ENCODE data around the gene LGR4.
"Not testable (repeated sequence)": the region's sequence is repeated elsewhere in the genome, so short reads cannot be mapped to it uniquely, and the experiment has no call there.

LGR4 gene

DNA sequence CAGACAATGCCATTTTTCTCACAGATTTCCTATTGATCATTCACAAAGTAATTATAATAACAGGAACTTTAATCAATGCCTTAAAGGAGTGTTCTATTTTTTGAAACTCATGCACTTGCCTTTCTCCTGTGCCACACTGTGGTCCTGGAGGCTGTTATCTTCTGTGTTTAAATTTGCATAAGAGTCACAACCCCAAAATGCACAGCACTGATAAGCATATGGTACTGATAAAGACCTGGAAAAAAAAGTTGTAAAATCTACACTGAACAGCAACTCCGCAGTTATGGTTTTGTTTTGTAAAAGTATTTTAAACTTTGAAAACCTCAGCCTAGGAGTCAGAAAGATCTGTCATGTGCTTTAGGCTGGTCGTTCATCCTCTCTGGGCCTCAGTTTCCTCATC is 100.4 kb downstream of the LGR4 start:
- no peak for DNase-seq

DNA sequence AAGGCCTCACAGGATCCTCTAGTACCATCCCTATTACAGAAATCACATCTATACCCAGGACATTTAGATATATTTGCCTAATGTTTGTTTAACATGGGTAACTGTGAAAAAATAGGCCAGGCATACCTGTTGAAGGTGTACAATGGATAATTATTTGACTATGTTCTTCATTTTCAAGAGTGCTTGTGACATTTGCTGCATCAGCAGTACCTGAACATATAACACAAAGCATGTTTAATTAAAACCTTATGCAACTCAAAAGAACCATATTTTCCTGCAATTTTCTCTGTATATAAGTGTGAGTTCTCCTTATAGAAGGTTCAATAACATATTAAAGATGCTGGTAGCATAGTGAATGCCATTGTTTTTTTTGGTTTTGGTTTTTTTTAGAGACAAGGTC is 101.1 kb downstream of the LGR4 start:
- no peak for DNase-seq

DNA sequence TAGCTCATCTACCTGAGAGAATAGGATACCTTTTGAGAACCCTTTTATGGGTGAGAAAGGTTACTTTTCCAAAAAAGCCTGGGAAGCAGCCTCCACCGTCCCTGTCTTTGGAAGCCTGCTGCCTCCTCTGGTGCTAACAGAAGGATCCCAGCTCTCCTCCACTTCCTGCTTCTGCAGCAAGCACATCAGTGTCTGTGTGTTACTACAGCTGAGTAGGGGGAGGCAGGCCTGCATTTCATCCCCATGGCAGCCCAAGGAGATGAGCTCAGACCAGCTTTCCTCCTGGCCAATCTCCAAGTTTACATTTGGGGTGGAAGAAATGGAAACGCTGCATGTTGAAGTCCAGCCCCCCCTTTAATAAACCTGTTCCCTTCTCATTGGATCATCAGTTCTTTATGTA is 102.2 kb downstream of the LGR4 start:
- no peak for DNase-seq

- no peak for DNase-seq
Measured at GRCh38 chr11:27367881-27368280, 104.7 kb downstream of the LGR4 start.

GRCh38 chr11:27363576-27364117 is 108.9 kb downstream of the LGR4 start:
- no peak for DNase-seq

DNA sequence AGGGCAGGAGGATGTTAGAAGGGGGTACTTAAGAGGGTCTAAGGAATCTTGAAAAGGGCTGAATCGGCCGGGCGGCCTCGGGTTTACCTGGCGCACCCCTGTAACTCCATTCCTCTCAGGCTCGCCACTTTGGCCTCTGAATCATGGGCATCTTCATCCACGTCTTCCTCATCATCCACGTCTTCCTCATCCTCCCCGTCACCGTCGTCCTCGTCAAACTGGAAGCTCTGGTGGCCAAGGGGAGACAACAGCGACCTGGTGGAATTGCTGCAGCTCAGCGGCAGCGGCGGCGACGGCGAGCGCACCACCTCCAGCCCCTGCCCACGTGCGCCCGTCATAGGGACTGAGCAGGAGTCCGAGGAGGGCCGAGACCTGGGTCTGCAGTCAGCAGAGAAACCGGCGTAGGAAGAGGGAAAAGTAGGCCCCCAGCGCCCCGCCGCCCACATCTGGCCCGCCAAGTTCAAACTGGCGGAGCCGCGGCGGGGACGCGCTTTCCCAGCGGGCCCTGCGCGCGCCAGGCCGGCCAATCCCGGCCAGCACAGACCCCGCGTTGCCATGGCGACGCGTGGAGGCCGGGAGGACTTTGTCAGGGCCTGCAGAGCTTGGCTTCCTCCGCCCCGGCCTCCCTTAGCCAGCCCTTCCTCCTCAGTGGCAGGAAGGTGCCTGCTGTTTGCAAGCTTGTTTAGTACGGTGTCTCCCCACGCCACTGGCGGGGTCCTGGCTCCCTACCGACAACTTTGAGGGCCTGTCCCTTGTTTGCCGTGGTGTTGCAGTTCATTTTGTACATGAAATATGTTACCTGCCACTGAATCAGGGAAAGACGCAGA is 109.6 kb downstream of the LGR4 start, which contains the start of gene CCDC34:
CCDC34 (minus strand) TSS at position 467 of the 827 bp plus-strand sequence; CDS start at position 446, 21 bp downstream.
- peak; percentile 89 for DNase-seq

DNA sequence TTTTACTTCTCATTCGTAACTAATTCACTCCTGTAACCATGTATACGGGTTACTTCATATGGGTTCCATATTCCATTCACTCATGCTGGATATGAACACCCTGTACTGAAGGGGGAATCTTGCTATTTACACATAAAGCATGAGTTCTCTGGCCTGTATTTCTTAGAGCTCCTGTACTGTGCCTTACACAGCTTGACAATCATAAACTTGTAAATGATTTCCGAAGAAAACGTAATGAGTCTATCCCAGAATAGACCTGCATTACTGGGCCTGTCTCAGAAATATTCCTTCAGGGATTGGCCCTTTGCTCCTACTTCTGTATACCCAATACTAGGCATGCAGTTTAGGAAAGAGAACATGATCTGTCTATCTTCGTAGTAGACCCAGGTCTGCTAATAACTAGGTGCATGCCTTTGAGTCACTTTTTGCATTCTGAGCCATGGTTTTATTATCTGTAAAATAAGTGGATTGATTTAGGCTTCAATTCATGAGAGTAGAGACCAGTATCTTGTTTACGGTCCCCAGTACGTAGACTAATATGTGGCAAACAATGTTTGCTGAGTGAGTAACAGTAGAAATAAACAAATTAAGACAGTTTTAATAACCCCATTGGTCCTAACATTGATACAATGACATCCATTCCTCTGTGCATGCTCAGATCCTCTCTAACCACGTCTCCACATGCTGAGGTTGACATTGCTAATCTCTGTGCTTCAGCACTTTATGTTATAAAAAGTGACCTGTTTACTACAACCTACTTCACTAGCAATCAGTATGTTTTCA is 110.8 kb downstream of the LGR4 start:
- no peak for DNase-seq

- peak; percentile 20 for DNase-seq
Measured at GRCh38 chr11:27358296-27358695, 114.3 kb downstream of the LGR4 start.

DNA sequence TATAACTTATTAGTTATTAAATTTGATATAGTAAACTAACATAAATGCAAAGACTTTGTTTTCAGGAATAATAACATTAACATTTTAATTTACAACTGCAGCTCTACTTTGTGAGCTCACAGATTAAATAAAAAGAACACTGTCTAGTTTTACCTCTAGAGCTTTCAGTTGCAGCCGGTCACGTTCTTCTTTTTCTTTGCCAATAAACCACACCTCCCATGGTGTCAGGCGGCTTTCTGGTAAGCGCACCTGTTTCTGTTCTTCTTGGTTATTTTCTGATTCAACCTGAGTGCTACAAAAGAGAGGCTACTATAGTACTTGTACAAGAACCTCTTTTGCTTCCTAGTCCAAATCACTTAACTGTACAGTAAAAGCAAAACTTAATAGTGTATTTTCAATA is 115.3 kb downstream of the LGR4 start:
- DNase-seq = no peak

DNA sequence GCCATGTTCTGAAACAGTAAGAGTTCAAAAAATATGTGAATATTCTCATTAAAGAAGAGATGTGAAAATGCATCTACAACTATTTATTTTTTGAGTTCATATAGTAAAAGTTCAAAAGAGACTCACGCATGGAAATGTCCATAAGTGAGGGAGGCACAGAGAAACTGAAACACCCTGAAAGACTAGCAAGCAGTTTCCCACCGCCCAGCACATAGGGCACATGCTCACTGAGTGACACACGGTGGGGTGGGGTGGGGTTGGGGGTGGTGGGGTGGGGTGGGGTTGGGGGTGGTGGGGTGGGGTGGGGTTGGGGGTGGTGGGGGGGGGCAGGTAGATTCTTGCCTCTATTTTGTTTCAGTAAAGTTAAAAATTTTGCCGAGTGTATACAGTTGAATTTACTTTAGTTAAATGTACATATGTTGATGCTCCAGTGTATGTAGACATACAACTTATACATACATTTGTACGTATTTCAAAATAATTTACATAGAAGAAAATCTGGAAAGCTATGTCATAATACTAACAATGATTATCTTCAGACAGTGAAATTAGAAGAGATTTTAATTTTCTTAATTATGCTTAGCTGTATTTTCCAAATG is 115.9 kb downstream of the LGR4 start:
- DNase-seq = no peak

DNA sequence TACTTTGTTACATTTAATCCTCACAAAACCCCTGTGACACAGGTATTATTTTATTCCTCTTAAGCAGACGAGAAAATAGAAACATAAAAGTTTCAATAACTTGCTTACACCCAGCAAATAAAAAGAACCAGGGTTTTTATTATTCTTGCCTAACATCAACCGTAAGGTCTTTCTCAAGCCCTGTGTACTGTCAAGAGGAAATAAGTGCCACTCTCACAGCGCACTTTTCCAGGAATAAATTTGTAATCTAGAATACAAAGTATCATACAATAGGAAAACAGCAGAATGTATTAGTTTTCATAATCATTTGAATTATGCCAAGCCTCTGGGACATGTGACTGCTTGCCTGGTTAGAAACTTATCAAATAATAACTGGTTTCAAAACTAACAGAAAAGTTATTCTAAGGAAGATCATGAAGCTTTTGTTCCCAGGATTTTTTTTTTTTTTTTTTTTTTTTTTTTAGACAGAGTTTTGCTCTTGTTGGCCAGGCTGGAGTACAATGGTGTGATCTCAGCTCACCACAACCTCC is 117.0 kb downstream of the LGR4 start:
- peak; percentile 12 for DNase-seq

DNA sequence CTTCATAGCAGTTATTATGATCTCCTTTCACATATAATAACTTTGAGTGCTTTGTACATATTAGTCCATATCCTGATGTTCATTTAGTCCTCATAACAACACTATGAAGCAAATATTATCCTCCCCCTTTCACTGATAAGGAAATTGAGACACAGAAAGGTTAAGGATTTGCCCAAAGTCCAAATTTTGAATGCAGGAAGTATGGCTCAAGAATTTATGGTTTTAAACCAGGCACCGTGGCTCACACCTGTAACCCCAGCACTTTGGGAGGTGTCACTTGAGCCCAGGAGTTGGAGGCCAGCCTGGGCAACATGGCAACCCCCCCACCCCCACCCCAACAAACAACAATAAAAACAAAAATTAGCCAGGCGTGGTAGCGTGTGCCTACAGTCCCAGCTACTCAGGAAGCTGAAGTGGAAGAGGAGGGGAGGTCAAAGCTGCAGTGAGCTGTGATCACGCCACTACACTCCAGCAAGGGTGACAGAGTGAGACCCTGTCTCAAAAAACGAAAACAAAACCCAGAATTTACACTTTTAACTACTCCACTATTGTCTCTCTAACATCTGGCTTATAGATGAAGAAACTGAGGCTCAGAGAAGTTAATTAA is 118.1 kb downstream of the LGR4 start:
- no peak for DNase-seq

- DNase-seq = no peak
Measured at GRCh38 chr11:27353593-27354358, 118.8 kb downstream of the LGR4 start.

DNA sequence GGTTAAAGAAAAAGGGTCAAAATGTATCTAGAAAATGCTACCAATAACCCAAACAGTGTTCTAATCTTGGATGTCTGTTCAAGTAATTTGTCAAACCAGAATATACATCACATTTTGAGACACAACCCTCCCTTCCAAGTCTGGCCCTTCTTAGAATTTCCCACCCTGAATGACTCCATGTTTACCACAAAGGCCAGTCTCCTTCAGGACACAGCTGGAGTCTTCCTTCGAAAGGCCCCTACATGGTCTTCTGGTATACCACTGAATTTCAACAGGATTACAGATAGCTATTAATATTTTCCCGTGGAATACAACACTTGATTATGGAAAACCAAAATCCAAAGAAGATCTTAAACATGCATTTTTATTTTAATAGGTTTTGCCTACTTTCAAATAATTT is 119.8 kb downstream of the LGR4 start:
- no peak for DNase-seq

DNA sequence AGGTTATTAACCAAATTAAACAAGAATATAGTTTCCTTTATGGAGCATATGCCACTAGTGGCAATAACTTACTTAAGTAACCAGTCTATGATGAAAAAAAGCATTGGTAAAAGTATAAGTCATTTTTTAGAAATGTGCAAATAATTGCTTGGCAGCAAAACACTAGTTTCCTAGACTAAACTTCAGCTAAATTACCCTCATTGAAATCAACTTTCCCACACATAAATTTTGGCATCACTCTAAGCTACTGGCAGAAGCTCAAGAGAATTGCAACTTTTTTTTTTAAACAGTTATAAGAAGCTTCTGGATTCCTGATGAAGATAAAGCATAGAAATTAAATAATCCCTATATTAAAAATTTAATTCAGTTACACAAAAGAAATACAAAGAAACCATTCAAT is 122.1 kb downstream of the LGR4 start:
- DNase-seq = no peak

DNA sequence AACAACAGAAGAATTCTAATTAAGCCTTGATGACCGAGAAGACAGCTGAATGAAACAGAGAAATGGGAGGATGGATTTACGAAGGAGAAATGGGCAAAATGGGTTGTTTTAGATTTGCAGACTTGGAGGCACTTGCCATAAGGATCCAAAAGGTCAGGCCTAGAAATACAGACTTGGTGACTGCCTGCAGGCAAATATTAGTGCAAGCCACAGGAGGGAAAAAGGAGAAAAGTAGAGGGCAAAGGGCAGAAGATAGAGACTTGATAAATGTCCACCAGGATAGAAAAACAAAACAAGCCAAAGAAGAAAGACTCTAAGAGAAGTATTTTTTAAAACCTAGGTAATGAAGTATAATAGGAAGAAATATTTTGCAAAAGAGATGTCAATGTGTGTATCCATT is 122.7 kb downstream of the LGR4 start:
- DNase-seq = no peak

DNA sequence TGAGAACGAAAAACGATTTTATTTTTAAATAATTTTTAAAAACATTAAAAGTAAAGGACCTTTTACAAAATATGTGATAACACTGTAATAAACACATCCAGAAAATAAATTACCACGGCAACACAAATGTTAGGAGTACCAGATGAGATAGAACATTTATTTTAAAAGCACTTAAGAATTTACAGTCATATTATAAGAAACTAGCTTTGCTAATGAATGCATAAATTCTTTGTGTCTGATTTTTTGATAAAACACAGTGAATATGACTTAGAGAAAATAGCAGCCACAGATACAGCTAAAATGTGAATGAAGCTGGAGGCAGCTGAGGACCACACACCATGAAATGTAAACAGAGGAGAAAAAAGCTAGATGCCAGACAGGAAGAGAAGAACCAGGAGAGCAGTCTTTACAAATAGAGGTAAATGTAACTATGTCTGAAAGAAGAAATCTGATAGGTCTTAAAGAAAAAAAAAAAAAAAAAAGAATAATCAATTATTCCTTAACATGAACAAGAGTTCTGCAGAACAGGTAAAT is 124.2 kb downstream of the LGR4 start:
- DNase-seq = no peak

DNA sequence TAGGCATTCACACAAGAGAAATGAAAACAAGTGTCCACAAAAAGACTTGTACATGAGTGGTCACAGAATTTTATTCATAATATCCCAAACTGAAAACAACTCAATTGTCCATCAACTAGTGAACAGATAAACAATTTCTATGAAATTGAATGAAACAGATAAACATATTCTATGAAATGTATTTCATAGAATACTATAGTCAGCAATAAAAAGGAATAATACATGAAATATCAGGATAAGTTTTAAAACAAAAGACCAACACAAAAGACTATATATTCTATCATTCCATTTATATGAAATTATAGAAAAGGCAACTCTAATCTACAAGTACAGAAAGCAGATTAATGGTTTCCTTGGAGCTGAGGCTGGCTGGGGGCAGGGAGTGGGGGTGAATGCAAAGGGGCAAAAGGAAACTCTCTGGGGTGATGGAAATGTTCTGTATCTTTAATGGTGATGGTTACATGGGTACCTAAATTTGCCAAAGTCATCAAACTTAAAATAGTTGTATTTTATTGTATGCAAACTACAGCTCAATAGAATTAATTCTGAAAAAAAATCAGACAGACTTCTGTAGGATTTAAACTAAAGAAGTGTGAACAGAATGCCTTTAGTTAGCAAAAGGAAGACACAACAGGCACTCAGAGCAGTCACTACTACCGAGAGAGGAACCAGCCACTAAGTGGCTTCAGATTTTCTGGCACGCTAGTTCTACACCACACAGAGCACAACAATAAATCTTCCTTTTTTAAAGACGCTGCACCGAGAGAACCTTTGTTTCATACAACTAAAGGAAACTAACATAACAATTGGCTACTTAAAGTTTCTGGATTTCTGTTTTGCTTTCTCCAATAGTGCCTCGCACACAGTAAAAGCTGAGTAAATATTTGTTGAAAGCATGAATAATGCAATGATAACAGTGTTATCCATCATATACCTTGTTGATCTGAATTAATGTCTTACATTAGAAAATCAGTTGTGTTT is 124.9 kb downstream of the LGR4 start:
- DNase-seq = peak; percentile 42

DNA sequence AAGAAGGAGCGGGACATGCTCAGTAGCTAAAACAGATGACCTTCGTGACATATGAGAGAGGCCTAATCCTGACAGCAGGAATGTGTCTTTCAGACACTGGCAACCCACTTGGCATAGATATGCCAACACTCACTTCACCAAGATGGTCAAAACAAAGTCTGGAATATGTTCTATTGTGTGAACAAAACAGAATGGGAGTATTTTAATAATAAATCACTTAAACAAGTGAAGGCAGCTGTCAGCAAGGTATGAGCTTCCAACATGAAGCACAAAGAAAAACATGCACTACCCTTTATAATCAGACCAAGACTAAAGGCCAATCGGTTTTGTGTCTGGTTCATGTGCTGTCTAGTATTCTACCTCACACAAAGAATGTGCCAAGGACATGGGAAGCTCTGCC is 132.6 kb downstream of the LGR4 start:
- DNase-seq = no peak

- not testable (repeated sequence) for DNase-seq
Measured at GRCh38 chr11:27334764-27335163, 137.8 kb downstream of the LGR4 start.
